Osteoblast (primary cell): ENCODE results near the gene CALN1. TPM values are rescaled to one million over a fixed set of nuclear protein-coding genes. Genes with fewer than 3 reads are reported as not detected.
"Not testable (repeated sequence)": the region's sequence is repeated elsewhere in the genome, so short reads cannot be mapped to it uniquely, and the experiment has no call there.

Source experiments
- DNase-seq: peaks from one replicate; pipeline ENCODE4 v3.0.0; 2011; ENCODE audit warnings: low spot score, mixed read lengths; ENCODE audit not compliant: insufficient read length; ENCODE audit errors: missing footprints
- H2AFZ ChIP-seq: 2 replicates; pipeline ENCODE4 v1.6.0; 2011; ENCODE audit warnings: mild to moderate bottlenecking, low read length
- H3K27ac ChIP-seq: 2 replicates; pipeline ENCODE4 v1.5.1; 2011; ENCODE audit warnings: mild to moderate bottlenecking, low read depth, low read length, moderate library complexity
- H3K27me3 ChIP-seq: 2 replicates; pipeline ENCODE4 v1.6.0; 2012; ENCODE audit warnings: mild to moderate bottlenecking, control low read depth, inconsistent platforms, low read length, moderate library complexity; ENCODE audit not compliant: insufficient read depth
- H3K36me3 ChIP-seq: 2 replicates; pipeline ENCODE4 v1.5.1; 2011; ENCODE audit warnings: mild to moderate bottlenecking, low read length, control low read depth, moderate library complexity; ENCODE audit not compliant: insufficient read depth
- H3K4me1 ChIP-seq: 2 replicates; pipeline ENCODE4 v1.5.1; 2011; ENCODE audit warnings: mild to moderate bottlenecking, low read length, control low read depth, moderate library complexity; ENCODE audit not compliant: insufficient read depth
- H3K4me2 ChIP-seq: 2 replicates; pipeline ENCODE4 v1.6.0; 2011; ENCODE audit warnings: mild to moderate bottlenecking, low read length; ENCODE audit not compliant: insufficient read depth
- H3K4me3 ChIP-seq: fragments of 200-600 bp; sonication (generic); 3 replicates; pipeline ENCODE4 v1.5.1; 2012; ENCODE audit warnings: mild to moderate bottlenecking, low read length, inconsistent platforms; ENCODE audit not compliant: insufficient read depth
- H3K79me2 ChIP-seq: 2 replicates; pipeline ENCODE4 v1.6.0; 2012; ENCODE audit warnings: mild to moderate bottlenecking, low read length, control low read depth, inconsistent platforms; ENCODE audit not compliant: insufficient read depth
- H3K9me3 ChIP-seq: 2 replicates; pipeline ENCODE4 v1.5.1; 2011; ENCODE audit warnings: low read depth, low read length, control low read depth
- H4K20me1 ChIP-seq: 2 replicates; pipeline ENCODE4 v1.6.0; 2012; ENCODE audit warnings: mild to moderate bottlenecking, low read length, control low read depth; ENCODE audit not compliant: insufficient read depth
- CTCF ChIP-seq: IDR thresholded peaks from 2 replicates; pipeline ENCODE4 v1.5.1; 2011; ENCODE audit warnings: mild to moderate bottlenecking, low read depth, low read length, moderate library complexity; ENCODE audit errors: extremely low read depth
- total RNA-seq: library from RNA; depleted of rRNA; stranded (reverse); fragments of >200 nt; gene quantifications from 2 replicates; pipeline ENCODE4 v1.2.3, GENCODE V29; 2012

CALN1 gene
- total RNA-seq, 1 donor = not detected

DNA sequence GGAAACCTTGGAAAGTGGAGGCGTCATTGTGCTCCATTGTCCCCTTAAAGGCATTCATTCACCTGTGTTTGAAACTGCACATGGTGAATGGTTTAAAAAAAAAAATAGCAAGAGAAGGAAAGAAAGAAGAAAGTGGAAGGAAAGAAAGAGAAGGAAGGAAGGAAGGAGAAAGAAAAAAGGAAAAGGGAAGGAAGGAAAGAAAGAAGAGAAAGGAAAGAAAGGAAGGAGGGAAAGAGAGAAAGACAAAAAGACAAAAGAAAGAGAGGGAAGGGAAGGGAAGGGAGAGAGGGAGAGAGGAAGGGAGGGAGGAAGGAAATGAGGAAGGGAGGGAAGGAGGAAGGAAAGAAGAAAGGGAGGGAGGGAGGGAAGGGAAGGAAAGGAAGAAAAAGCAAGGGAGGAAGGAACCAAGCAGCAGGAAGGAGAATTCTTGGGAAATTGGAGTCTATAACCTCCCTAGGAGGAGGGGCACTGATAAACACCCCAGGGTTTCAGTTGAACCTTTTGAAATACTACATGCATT, 66.9 kb downstream of the CALN1 start:
- Histone ChIP-seq H4K20me1 (no peaks in the 10 kb centered on the region), H3K36me3 (no peaks in the 10 kb centered on the region)
- TF ChIP-seq CTCF = no peak

GRCh38 chr7:72343991-72344390, 68.1 kb downstream of the CALN1 start:
- no peak for DNase-seq
- Histone ChIP-seq H3K27ac (no peak overlapping the region), H3K9me3 (no peaks in the 10 kb centered on the region), H3K4me3 (no peak overlapping the region), H3K36me3 (no peaks in the 10 kb centered on the region), H3K27me3 (no peaks in the 10 kb centered on the region), H4K20me1 (no peaks in the 10 kb centered on the region), H3K4me1 (no peaks in the 10 kb centered on the region), H2AFZ (no peak overlapping the region), H3K79me2 (no peaks in the 10 kb centered on the region), H3K4me2 (no peak overlapping the region)
- no peak for TF ChIP-seq CTCF

More for the DNA sequence above, 66.9 kb downstream of the CALN1 start:
- Histone ChIP-seq H3K4me1 (no peaks in the 10 kb centered on the region), H3K9me3 (no peaks in the 10 kb centered on the region), H3K79me2 (no peaks in the 10 kb centered on the region), H3K4me2 (no peak overlapping the region), H2AFZ (no peak overlapping the region), H3K4me3 (no peak overlapping the region), H3K27me3 (no peaks in the 10 kb centered on the region), H3K27ac (no peak overlapping the region)
- no peak for DNase-seq

- not testable (repeated sequence) for DNase-seq, H3K4me1 ChIP-seq, H3K27me3 ChIP-seq, H3K4me2 ChIP-seq, H3K79me2 ChIP-seq, H3K4me3 ChIP-seq, H4K20me1 ChIP-seq, H3K36me3 ChIP-seq, H3K9me3 ChIP-seq, H3K27ac ChIP-seq, H2AFZ ChIP-seq
These were observed 68.8 kb downstream of the CALN1 start for GRCh38 chr7:72343354-72343753.

GRCh38 chr7:72337390-72338167, 74.6 kb downstream of the CALN1 start:
- H3K4me2 ChIP-seq = no peak overlapping the region
- no peak for TF ChIP-seq CTCF
- no peaks in the 10 kb centered on the region for H3K36me3 ChIP-seq
- H3K4me3 ChIP-seq = no peak overlapping the region
- H3K79me2 ChIP-seq = no peaks in the 10 kb centered on the region
- no peaks in the 10 kb centered on the region for H3K4me1 ChIP-seq
- DNase-seq = no peak
- H2AFZ ChIP-seq = no peak overlapping the region
- H3K27ac ChIP-seq = no peak overlapping the region
- H3K9me3 ChIP-seq = no peaks in the 10 kb centered on the region
- peaks cover 2% of the 10 kb centered on the region for H3K27me3 ChIP-seq
- no peaks in the 10 kb centered on the region for H4K20me1 ChIP-seq
